GM23248 (cell line): ENCODE data around the gene EIF5. TPM values are rescaled to one million over a fixed set of nuclear protein-coding genes. Genes with fewer than 3 reads are reported as not detected.

ENCODE experiments used
- DNase-seq: peaks from one replicate; pipeline ENCODE4 v3.0.0-alpha.2; 2015
- H2AFZ ChIP-seq: fragments of 200-600 bp; sonication (generic); 2 replicates; pipeline ENCODE4 v1.6.1; 2016; ENCODE audit warnings: antibody characterized with exemption
- H3F3A ChIP-seq: fragments of 200-600 bp; sonication (generic); 2 replicates; pipeline ENCODE4 v1.6.1; 2016; ENCODE audit warnings: mild to moderate bottlenecking, antibody characterized with exemption, mixed run types; ENCODE audit not compliant: insufficient read depth
- H3K27ac ChIP-seq: fragments of 200-600 bp; sonication (generic); 2 replicates; pipeline ENCODE4 v1.5.1; 2016; ENCODE audit warnings: mild to moderate bottlenecking
- H3K27me3 ChIP-seq: fragments of 200-600 bp; sonication (generic); replicated peaks from 2 replicates; pipeline ENCODE4 v1.6.1; 2016; ENCODE audit warnings: mild to moderate bottlenecking; ENCODE audit not compliant: insufficient read depth
- H3K36me3 ChIP-seq: fragments of 200-600 bp; sonication (generic); 2 replicates; pipeline ENCODE4 v1.6.1; 2016; ENCODE audit warnings: low read depth, mild to moderate bottlenecking
- H3K4me1 ChIP-seq: fragments of 200-600 bp; sonication (generic); 2 replicates; pipeline ENCODE4 v1.6.1; 2016; ENCODE audit warnings: mild to moderate bottlenecking; ENCODE audit not compliant: insufficient read depth
- H3K4me2 ChIP-seq: fragments of 200-600 bp; sonication (generic); one replicate; pipeline ENCODE4 v1.6.1; 2016; ENCODE audit warnings: mild to moderate bottlenecking; ENCODE audit not compliant: unreplicated experiment
- H3K4me3 ChIP-seq: fragments of 200-600 bp; sonication (generic); 2 replicates; pipeline ENCODE4 v1.5.1; 2016; ENCODE audit warnings: mild to moderate bottlenecking
- H3K79me2 ChIP-seq: fragments of 200-600 bp; sonication (generic); 2 replicates; pipeline ENCODE4 v1.6.1; 2016; ENCODE audit warnings: mild to moderate bottlenecking; ENCODE audit not compliant: insufficient read depth
- H3K9ac ChIP-seq: fragments of 200-600 bp; sonication (generic); 2 replicates; pipeline ENCODE4 v1.6.1; 2016; ENCODE audit warnings: mild to moderate bottlenecking
- H3K9me2 ChIP-seq: fragments of 200-600 bp; sonication (generic); 2 replicates; pipeline ENCODE4 v1.6.1; 2016; ENCODE audit warnings: mixed run types, mild to moderate bottlenecking, moderate library complexity; ENCODE audit not compliant: insufficient read depth
- H3K9me3 ChIP-seq: fragments of 200-600 bp; sonication (generic); one replicate; pipeline ENCODE4 v1.6.1; 2017; ENCODE audit warnings: low read depth
- H4K20me1 ChIP-seq: fragments of 200-600 bp; sonication (generic); 2 replicates; pipeline ENCODE4 v1.6.0; 2016; ENCODE audit not compliant: insufficient read depth
- EZH2 ChIP-seq: fragments of 200-600 bp; sonication (generic); IDR thresholded peaks from 2 replicates; pipeline ENCODE4 v1.6.1; 2018; ENCODE audit warnings: antibody characterized with exemption, mild to moderate bottlenecking; ENCODE audit not compliant: insufficient read depth, poor library complexity, severe bottlenecking
- EZH2phosphoT487 ChIP-seq: fragments of 200-600 bp; sonication (generic); IDR thresholded peaks from 2 replicates; pipeline ENCODE4 v1.6.1; 2018; ENCODE audit warnings: antibody characterized with exemption, moderate library complexity, mild to moderate bottlenecking, low read depth; ENCODE audit not compliant: insufficient read depth
- WGBS, 2 experiments: methylation state at CpG; one replicate each; pipeline ENCODE4 v1.1.6; 2015 to 2017; ENCODE audit warnings: low lambda C conversion rate in 2 of 2, low coverage in 1 of 2; ENCODE audit errors: missing lambda C conversion rate in 2 of 2; 5-methylcytosine and 5-hydroxymethylcytosine counted together
- in situ Hi-C: fragments of 300-500 bp; cut with MboI; formaldehyde crosslinking; loops from 2 replicates; pipeline ENCODE4 v1.15.0; 2020
- polyA plus RNA-seq: library from polyadenylated mRNA; unstranded; fragments of >200 nt; fragmentation: Nextera tagmentation; extraction: Ambion mirVana; gene quantifications from 2 replicates; pipeline ENCODE4 v1.2.1, GENCODE V29; 2016
- total RNA-seq: library from RNA; depleted of rRNA; stranded (reverse); fragments of >200 nt; shearing (Covaris generic); gene quantifications from 2 replicates; pipeline ENCODE4 v1.2.3, GENCODE V29; 2014

Gene EIF5
- total and polyA plus RNA-seq, 2 experiments from 2014 or later = 133 to 518 TPM

- no peak for DNase-seq
- WGBS, 2 experiments = 70 to 78% methylated on average over 5 of the region's 5 CpGs
- H3K27ac ChIP-seq = no peak overlapping the region
- H4K20me1 ChIP-seq = 0 out of 2 replicates have a peak, but pooled peaks cover 4% of the 10 kb centered on the region
- H3K4me1 ChIP-seq = no peaks in the 10 kb centered on the region
- H2AFZ ChIP-seq = no peak overlapping the region
- H3K4me3 ChIP-seq = no peak overlapping the region
- peaks cover 25% of the 10 kb centered on the region for H3K79me2 ChIP-seq
- TF ChIP-seq EZH2phosphoT487 (no peak), EZH2 (no peak)
- no peaks in the 10 kb centered on the region for H3K27me3 ChIP-seq
- H3K36me3 ChIP-seq = peaks cover 58% of the 10 kb centered on the region
- no peak overlapping the region for H3K4me2 ChIP-seq
- no peaks in the 10 kb centered on the region for H3K9me2 ChIP-seq
- H3K9ac ChIP-seq = no peak overlapping the region
- H3F3A ChIP-seq = peaks cover 91% of the 10 kb centered on the region
- in situ Hi-C loops = no loop called here
- H3K9me3 ChIP-seq = no peaks in the 10 kb centered on the region
These were observed 10.1 kb downstream of the EIF5 start for GRCh38 chr14:103343905-103344797.

GRCh38 chr14:103346286-103346685 is 12.2 kb downstream of the EIF5 start:
- TF ChIP-seq EZH2 = no peak
- no peak for TF ChIP-seq EZH2phosphoT487
- Histone ChIP-seq H3K4me2 (no peak overlapping the region), H3K9me2 (no peaks in the 10 kb centered on the region), H3K9me3 (no peaks in the 10 kb centered on the region), H3K27me3 (no peaks in the 10 kb centered on the region), H3K4me3 (no peak overlapping the region), H3K79me2 (peaks cover 3% of the 10 kb centered on the region; the same call in 1 of the 2 replicates), H3F3A (peaks cover 69% of the 10 kb centered on the region), H3K36me3 (peaks cover 36% of the 10 kb centered on the region), H3K9ac (no peak overlapping the region), H3K4me1 (no peaks in the 10 kb centered on the region), H2AFZ (no peak overlapping the region), H3K27ac (peak overlapping the region; percentile 45; the same call in 1 of the 2 replicates), H4K20me1 (0 out of 2 replicates have a peak, but pooled peaks cover 4% of the 10 kb centered on the region)
- WGBS, 2 experiments = 19 to 25% methylated on average over 3 of the region's 3 CpGs
- DNase-seq = peak; percentile 33
- in situ Hi-C loops = no loop called here

- Histone ChIP-seq H3K79me2 (no peaks in the 10 kb centered on the region), H3K9me2 (no peaks in the 10 kb centered on the region), H3K4me1 (no peaks in the 10 kb centered on the region), H3K27ac (no peak overlapping the region), H3K4me2 (no peak overlapping the region), H3F3A (peaks cover 60% of the 10 kb centered on the region), H3K36me3 (peaks cover 27% of the 10 kb centered on the region), H3K9ac (no peak overlapping the region), H3K4me3 (no peak overlapping the region), H4K20me1 (0 out of 2 replicates have a peak, but pooled peaks cover 4% of the 10 kb centered on the region), H3K27me3 (no peaks in the 10 kb centered on the region), H2AFZ (no peak overlapping the region), H3K9me3 (no peaks in the 10 kb centered on the region)
- WGBS, 2 experiments = 65 to 67% methylated on average over 12 of the region's 12 CpGs
- DNase-seq = no peak
- TF ChIP-seq EZH2phosphoT487 (no peak), EZH2 (no peak)
- in situ Hi-C loops = no loop called here
These were observed 13.2 kb downstream of the EIF5 start for GRCh38 chr14:103347091-103347815.

- no peaks in the 10 kb centered on the region for H3K9me2 ChIP-seq
- peaks cover 18% of the 10 kb centered on the region for H3K36me3 ChIP-seq
- DNase-seq = peak; percentile 34
- H3K4me1 ChIP-seq = no peaks in the 10 kb centered on the region
- H3K9ac ChIP-seq = no peak overlapping the region
- TF ChIP-seq EZH2 (no peak), EZH2phosphoT487 (no peak)
- H3K4me3 ChIP-seq = no peak overlapping the region
- H3F3A ChIP-seq = peaks cover 51% of the 10 kb centered on the region
- H3K27me3 ChIP-seq = no peaks in the 10 kb centered on the region
- H2AFZ ChIP-seq = no peak overlapping the region
- H4K20me1 ChIP-seq = 0 out of 2 replicates have a peak, but pooled peaks cover 4% of the 10 kb centered on the region
- WGBS, 2 experiments = 87 to 88% methylated on average over 5 of the region's 5 CpGs
- no peaks in the 10 kb centered on the region for H3K9me3 ChIP-seq
- no peaks in the 10 kb centered on the region for H3K79me2 ChIP-seq
- H3K27ac ChIP-seq = no peak overlapping the region
- in situ Hi-C loops = no loop called here
- no peak overlapping the region for H3K4me2 ChIP-seq
These were observed 14.1 kb downstream of the EIF5 start for GRCh38 chr14:103348154-103348553.
